MCF 10A (cell line): Measurements from ENCODE around the gene C1orf116. TPM values are rescaled to one million over a fixed set of nuclear protein-coding genes. Genes with fewer than 3 reads are reported as not detected.

Source experiments
- BruUV-seq: library from RNA; stranded (reverse); fragments of 400-500 nt; replicated peaks from 2 replicates; lab custom pipeline; 2021; lab: Mats Ljungman, UMichigan
- CTCF ChIA-PET: fragments of 300-600 bp; sonication (Branson Sonifier 250); formaldehyde crosslinking; extraction: SDS; loops from one replicate; lab custom pipeline; 2021; ENCODE audit warnings: antibody characterized with exemption, inconsistent platforms; lab: Yijun Ruan, JAX
- POLR2A ChIA-PET: fragments of 300-600, 350-650 bp; sonication (Branson Sonifier 250); formaldehyde crosslinking; extraction: SDS; loops from one replicate; lab custom pipeline; 2020; ENCODE audit warnings: antibody characterized with exemption, inconsistent platforms; lab: Yijun Ruan, JAX
- DNase-seq: peaks from one replicate; pipeline ENCODE4 v3.0.0-alpha.2; 2018; ENCODE audit not compliant: unreplicated experiment
- H3K27ac Mint-ChIP-seq: one replicate; pipeline ENCODE4 v1.8.0; 2022; ENCODE audit warnings: mild to moderate bottlenecking, low read depth, mixed read lengths; ENCODE audit not compliant: unreplicated experiment
- H3K27me3 Mint-ChIP-seq: one replicate; pipeline ENCODE4 v1.8.0; 2022; ENCODE audit warnings: mixed read lengths; ENCODE audit not compliant: insufficient read depth, unreplicated experiment
- H3K36me3 Mint-ChIP-seq: one replicate; pipeline ENCODE4 v1.8.0; 2022; ENCODE audit warnings: mild to moderate bottlenecking, moderate library complexity, mixed read lengths; ENCODE audit not compliant: insufficient read depth, unreplicated experiment
- H3K4me1 Mint-ChIP-seq: one replicate; pipeline ENCODE4 v1.8.0; 2022; ENCODE audit warnings: mixed read lengths; ENCODE audit not compliant: insufficient read depth, unreplicated experiment
- H3K4me3 Mint-ChIP-seq: one replicate; pipeline ENCODE4 v1.8.0; 2022; ENCODE audit warnings: mild to moderate bottlenecking, moderate library complexity, mixed read lengths; ENCODE audit not compliant: unreplicated experiment
- H3K9me3 Mint-ChIP-seq: one replicate; pipeline ENCODE4 v1.8.0; 2022; ENCODE audit warnings: mixed read lengths; ENCODE audit not compliant: unreplicated experiment
- CTCF ChIP-seq: fragments of 200-600 bp; IDR thresholded peaks from one replicate; pipeline ENCODE4 v1.8.0; 2022; ENCODE audit warnings: antibody characterized with exemption, mild to moderate bottlenecking; ENCODE audit not compliant: unreplicated experiment
- intact Hi-C: fragments of 100-400 bp; cut with micrococcal nuclease; formaldehyde crosslinking; loops from 2 replicates; pipeline ENCODE4 v1.14.1; 2022
- total RNA-seq: library from RNA; stranded (reverse); gene quantifications from 2 replicates; pipeline ENCODE4 v1.2.3, GENCODE V29; 2022

Gene C1orf116
- total RNA-seq, 1 experiment from 2014 or later = 35.4 TPM

DNA sequence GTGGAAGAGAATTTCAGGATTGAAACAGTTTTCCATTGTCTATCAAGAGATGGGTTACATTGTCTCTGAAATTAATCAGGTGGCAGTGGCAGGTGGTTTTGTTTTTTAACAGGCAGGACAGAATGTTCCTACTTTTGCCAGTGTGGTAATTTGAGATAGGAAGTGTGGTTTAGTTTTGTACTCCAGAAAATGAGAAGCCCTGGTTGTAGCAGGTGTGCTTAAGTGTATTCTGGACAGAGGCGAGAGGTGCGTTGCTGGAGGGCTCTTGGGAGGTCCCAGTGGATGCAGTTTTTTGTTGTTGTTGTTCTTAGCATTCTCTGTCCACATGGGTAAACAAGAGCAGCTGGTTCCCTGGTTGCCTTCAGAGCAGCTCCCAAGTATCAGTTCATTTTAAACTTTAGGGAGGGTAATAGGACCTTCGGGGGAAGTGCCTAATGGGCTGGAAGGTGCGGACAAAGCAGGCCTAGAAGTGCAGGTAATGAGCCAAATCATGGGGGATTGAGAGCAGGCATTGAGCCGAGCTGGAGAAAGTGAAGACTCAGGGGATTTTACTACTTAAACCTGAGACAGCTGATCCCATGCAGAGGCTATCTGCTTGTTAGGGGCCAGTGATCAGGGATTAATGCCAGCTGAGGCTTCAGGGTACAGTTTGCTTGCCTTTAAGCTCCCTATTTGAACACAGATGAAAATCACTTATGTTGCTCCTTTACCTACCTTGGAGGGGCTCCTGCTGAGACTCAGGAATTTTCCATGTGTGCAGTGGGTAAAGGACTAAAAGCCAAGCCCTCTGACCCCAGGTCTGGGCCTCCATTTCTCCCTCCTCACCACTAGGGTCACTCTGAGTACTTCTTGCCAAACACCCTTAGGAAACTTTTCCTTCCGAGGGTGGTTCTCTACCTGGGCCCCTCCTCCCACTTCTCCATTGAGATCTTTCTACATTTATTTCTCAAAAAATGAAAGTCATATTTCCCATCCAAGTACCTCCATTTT is 26.6 kb upstream of the C1orf116 start:
- POLR2A ChIA-PET = interaction anchor here (0.6 to 33.4 kb wide), 5 partner anchors 11 to 131 kb away, joined by 3 to 2100 read pairs (median 4); partner anchors contain the start of gene C1orf116
- intact Hi-C loops = no loop called here
- Mint-ChIP-seq H3K4me1 (peaks cover 8% of the 10 kb centered on the region), H3K27me3 (no peaks in the 10 kb centered on the region), H3K4me3 (no peak overlapping the region), H3K36me3 (peaks cover 24% of the 10 kb centered on the region), H3K9me3 (no peaks in the 10 kb centered on the region), H3K27ac (no peak overlapping the region)
- no TSS peak for BruUV-seq
- CTCF ChIA-PET = interaction anchor here (0.5 to 9.7 kb wide), 10 partner anchors 9 to 865 kb away, joined by 3 to 146 read pairs (median 4); partner anchors contain the start of gene YOD1
- peak; percentile 8 for TF ChIP-seq CTCF
- no peak for DNase-seq

DNA sequence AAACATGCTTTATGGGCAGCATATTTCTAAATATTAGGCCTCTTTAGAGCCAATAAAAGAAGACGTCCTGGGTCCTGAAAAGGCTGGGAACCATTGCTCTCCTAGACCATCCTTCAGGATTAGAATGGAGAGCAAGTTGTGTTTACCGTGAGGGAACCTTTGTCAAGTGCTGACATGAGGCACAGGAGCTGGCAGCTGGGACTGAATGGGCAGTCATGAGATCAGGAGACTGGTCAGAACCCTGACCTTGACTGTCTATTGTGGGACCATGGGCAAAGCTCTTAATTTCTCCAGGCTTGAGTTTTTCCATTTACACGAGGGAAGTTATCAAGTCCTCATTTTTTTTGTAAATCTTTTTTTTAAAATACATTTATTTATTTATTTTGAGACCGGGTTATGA is 25.7 kb upstream of the C1orf116 start:
- Mint-ChIP-seq H3K27ac (no peak overlapping the region), H3K4me3 (no peak overlapping the region), H3K36me3 (peaks cover 24% of the 10 kb centered on the region), H3K9me3 (no peaks in the 10 kb centered on the region), H3K4me1 (peaks cover 13% of the 10 kb centered on the region), H3K27me3 (no peaks in the 10 kb centered on the region)
- ChIA-PET POLR2A (interaction anchor here (0.9 to 33.4 kb wide), 3 partner anchors 14 to 350 kb away, joined by 3 to 2100 read pairs (median 399); partner anchors contain the start of gene C1orf116), CTCF (interaction anchor here (0.9 to 9.7 kb wide), 6 partner anchors 9 to 347 kb away, joined by 3 to 146 read pairs (median 4); no protein-coding TSS in a partner anchor)
- DNase-seq = no peak
- intact Hi-C loops = no loop called here
- BruUV-seq = no TSS peak
- no peak for TF ChIP-seq CTCF

GRCh38 chr1:207056673-207057072 is 24.1 kb upstream of the C1orf116 start:
- no peak for TF ChIP-seq CTCF
- Mint-ChIP-seq H3K36me3 (peaks cover 18% of the 10 kb centered on the region), H3K27ac (no peak overlapping the region), H3K4me3 (no peak overlapping the region), H3K27me3 (no peaks in the 10 kb centered on the region), H3K4me1 (peaks cover 27% of the 10 kb centered on the region), H3K9me3 (no peaks in the 10 kb centered on the region)
- POLR2A ChIA-PET = interaction anchor here (0.5 to 33.4 kb wide), 5 partner anchors 10 to 101 kb away, joined by 3 to 2100 read pairs (median 3); partner anchors contain the start of gene C1orf116
- DNase-seq = no peak
- CTCF ChIA-PET = interaction anchor here (0.5 to 9.7 kb wide), 7 partner anchors 9 to 410 kb away, joined by 3 to 146 read pairs (median 4); no protein-coding TSS in a partner anchor
- BruUV-seq = no TSS peak
- intact Hi-C loops = no loop called here
